HepG2 (cell line): ENCODE data around the gene TTC28. TPM values are rescaled to one million over a fixed set of nuclear protein-coding genes. Genes with fewer than 3 reads are reported as not detected.

Experiments
- ATAC-seq: fragments of 200-7000 bp; cut with Tn5 transposase; 3 replicates; pipeline ENCODE4 v1.9.1; 2020; ENCODE audit warnings: mild to moderate bottlenecking, moderate library complexity
- BruUV-seq: library from RNA; stranded (reverse); fragments of 400-500 nt; replicated peaks from 2 replicates; lab custom pipeline; 2021; lab: Mats Ljungman, UMichigan
- CTCF ChIA-PET: fragments of 300-600 bp; formaldehyde crosslinking; extraction: SDS; loops from one replicate; lab custom pipeline; 2021; ENCODE audit warnings: low total read pairs, inconsistent platforms, low intra/inter-chr PET ratio; lab: Yijun Ruan, JAX
- POLR2A ChIA-PET: fragments of 350-600 bp; sonication (Branson Sonifier 250); formaldehyde crosslinking; loops from one replicate; lab custom pipeline; 2020; ENCODE audit warnings: antibody characterized with exemption, inconsistent platforms; lab: Yijun Ruan, JAX
- DNase-seq: peaks from one replicate; pipeline ENCODE4 v3.0.0-alpha.2; 2015; ENCODE audit warnings: low spot score
- FAIRE-seq: peaks from 3 replicates; lab custom pipeline; 2011; peaks lifted over from hg19 to GRCh38; lab: Jason Lieb, UNC
- H2AFZ ChIP-seq: one replicate; pipeline ENCODE4 v1.6.1; 2011; ENCODE audit warnings: low read length, inconsistent platforms
- H3K27ac ChIP-seq: fragments of 300-600 bp; 3 replicates; pipeline ENCODE4 v1.8.0; 2011; ENCODE audit warnings: mixed run types, mild to moderate bottlenecking, mixed read lengths, low read length, inconsistent platforms; ENCODE audit not compliant: insufficient read depth; ENCODE audit errors: extremely low read length
- H3K27me3 ChIP-seq, 2 experiments: fragments of 200-600 bp in 1 of 2; 2 replicates in 1 of 2; 3 replicates in 1 of 2; pipeline versions ENCODE4 v1.6.0 to v1.8.0; 2011; ENCODE audit warnings: low read length in 2 of 2, mild to moderate bottlenecking in 2 of 2, moderate library complexity in 2 of 2, inconsistent platforms in 1 of 2; ENCODE audit not compliant: insufficient read depth in 2 of 2, control insufficient read depth in 1 of 2
- H3K36me3 ChIP-seq, 2 experiments: fragments of 200-600 bp in 1 of 2; replicated peaks in 1 of 2; 2 replicates in 1 of 2; 3 replicates in 1 of 2; pipeline versions ENCODE4 v1.5.1 to v1.8.0; 2011; ENCODE audit warnings: low read length in 2 of 2, inconsistent platforms in 1 of 2; ENCODE audit not compliant: insufficient read depth in 2 of 2, control insufficient read depth in 1 of 2
- H3K4me1 ChIP-seq: 2 replicates; pipeline ENCODE4 v1.5.1; 2012; ENCODE audit warnings: low read length, inconsistent platforms; ENCODE audit not compliant: insufficient read depth
- H3K4me2 ChIP-seq: 2 replicates; pipeline ENCODE4 v1.6.0; 2011; ENCODE audit warnings: low read depth, low read length, inconsistent platforms
- H3K4me3 ChIP-seq, 3 experiments: fragments of 200-600 bp in 1 of 3; sonication (generic), shearing (Covaris generic) in 1 of 3; replicated peaks in 1 of 3; 2 replicates each; pipeline ENCODE4 v1.5.1; 2011 to 2016; ENCODE audit warnings: low read length in 3 of 3, inconsistent platforms in 2 of 3, low read depth in 2 of 3, mild to moderate bottlenecking in 2 of 3, control low read depth in 1 of 3, mixed read lengths in 1 of 3; ENCODE audit not compliant: insufficient read depth in 1 of 3
- H3K79me2 ChIP-seq: one replicate; pipeline ENCODE4 v1.6.1; 2011; ENCODE audit warnings: low read length, inconsistent platforms; ENCODE audit not compliant: insufficient read depth
- H3K9ac ChIP-seq: 2 replicates; pipeline ENCODE4 v1.6.0; 2011; ENCODE audit warnings: mild to moderate bottlenecking, low read depth, low read length, inconsistent platforms; ENCODE audit not compliant: insufficient read depth
- H3K9me3 ChIP-seq: 2 replicates; pipeline ENCODE4 v1.5.1; 2012; ENCODE audit warnings: mild to moderate bottlenecking, low read length
- H4K20me1 ChIP-seq: 2 replicates; pipeline ENCODE4 v1.6.0; 2011; ENCODE audit warnings: inconsistent platforms, mild to moderate bottlenecking, low read length, moderate library complexity; ENCODE audit not compliant: insufficient read depth
- ATM ChIP-seq: fragments of 450-650 bp; IDR thresholded peaks from 2 replicates; pipeline ENCODE4 v1.7.1; 2017; ENCODE audit warnings: mild to moderate bottlenecking, borderline replicate concordance
- CCDC6 ChIP-seq: sonication (generic); formaldehyde crosslinking; IDR thresholded peaks from 2 replicates; pipeline ENCODE4 v1.8.1; 2022; ENCODE audit warnings: mild to moderate bottlenecking, missing genetic modification reagents, moderate library complexity
- PAF1 ChIP-seq: IDR thresholded peaks from 2 replicates; pipeline ENCODE4 v1.6.1; 2016; ENCODE audit warnings: missing genetic modification reagents, missing compliant biosample characterization
- RBM39 ChIP-seq: fragments of 200-400 bp; formaldehyde crosslinking; IDR thresholded peaks from one replicate; pipeline ENCODE4 v1.6.1; 2018; ENCODE audit warnings: antibody characterized with exemption, mild to moderate bottlenecking, low read depth, low read length; ENCODE audit not compliant: poor library complexity, severe bottlenecking
- WGBS: methylation state at CpG from one replicate; pipeline ENCODE4 v1.1.6; 2017; ENCODE audit warnings: low lambda C conversion rate; 5-methylcytosine and 5-hydroxymethylcytosine counted together
- in situ Hi-C: cut with HindIII; loops from 2 replicates; pipeline ENCODE4 v1.10.0; 2017; ENCODE audit warnings: low pct_unique_long_range_greater_than_20kb; ENCODE audit not compliant: extremely low pct_ligation_motif_present
- intact Hi-C: fragments of 100-400 bp; cut with micrococcal nuclease; formaldehyde crosslinking; loops from one replicate; pipeline ENCODE4 v1.10.0; 2022; ENCODE audit not compliant: unreplicated experiment
- polyA plus RNA-seq, 8 experiments: library from polyadenylated mRNA; depleted of rRNA in 3 of 8; stranded (reverse) in 7 of 8; unstranded in 1 of 8; fragments of >200 nt; fragmentation: Illumina TruSeq in 4 of 8; extraction: Trizol in 4 of 8; gene quantifications; 2 replicates each; pipeline versions ENCODE4 v1.2.1 to v1.2.3, GENCODE V29; 2011 to 2016; ENCODE audit warnings: low read depth in 4 of 8, missing spikeins in 1 of 8, mixed read lengths in 1 of 8; ENCODE audit not compliant: insufficient read depth in 1 of 8
- total RNA-seq, 5 experiments: library from RNA; depleted of rRNA; stranded (reverse); fragments of >200 nt; fragmentation: Illumina TruSeq; extraction: Trizol; gene quantifications; 2 replicates each; pipeline ENCODE4 v1.2.3, GENCODE V29; 2016; ENCODE audit warnings: low read depth in 1 of 5
- TF ChIP-seq, protein P1 (sequence below): sonication (generic); formaldehyde crosslinking; IDR thresholded peaks from 2 replicates; pipeline ENCODE4 v1.4.0; 2020; ENCODE audit warnings: missing genetic modification reagents

TTC28 gene
- total and polyA plus RNA-seq, 2 of the 13 experiments (the other 11 are each of a cell fraction or from before 2014, with no cell fraction given) = 4.2 to 13.1 TPM

DNA sequence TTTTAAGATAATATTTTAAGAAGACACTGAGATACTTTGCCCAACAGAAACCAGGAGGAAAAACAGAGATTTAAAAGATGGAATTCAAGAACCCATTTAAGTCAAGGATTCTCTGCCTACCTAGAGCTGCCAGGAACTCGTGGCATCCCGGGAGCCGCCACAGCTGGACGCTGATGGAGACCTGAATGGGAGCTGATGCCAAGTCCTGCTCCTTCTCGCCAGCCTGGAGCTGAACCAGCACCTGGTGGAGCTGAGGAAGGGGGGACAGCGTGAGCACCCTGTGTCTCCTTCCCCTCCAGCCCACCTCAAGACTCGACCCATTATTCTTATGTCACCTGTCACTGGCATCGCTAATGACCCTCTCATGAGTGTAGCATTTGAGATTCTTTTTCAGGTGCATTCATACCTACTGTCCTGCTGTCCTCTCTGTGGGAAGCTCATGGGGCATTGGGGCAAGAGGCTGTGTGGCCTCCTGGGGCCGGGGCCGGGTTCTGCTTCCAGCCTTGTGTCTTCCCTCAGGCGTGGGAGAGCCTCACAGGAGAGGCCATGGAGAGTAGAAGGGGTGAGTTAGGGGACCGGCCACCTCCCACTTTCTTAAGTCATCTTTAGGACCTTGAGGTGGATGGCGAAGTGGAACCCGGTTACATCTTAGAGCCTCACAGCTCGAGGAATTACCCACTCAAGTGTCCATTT lies 689.7 kb downstream of the TTC28 start (continued):
- TF ChIP-seq, protein P1, sequence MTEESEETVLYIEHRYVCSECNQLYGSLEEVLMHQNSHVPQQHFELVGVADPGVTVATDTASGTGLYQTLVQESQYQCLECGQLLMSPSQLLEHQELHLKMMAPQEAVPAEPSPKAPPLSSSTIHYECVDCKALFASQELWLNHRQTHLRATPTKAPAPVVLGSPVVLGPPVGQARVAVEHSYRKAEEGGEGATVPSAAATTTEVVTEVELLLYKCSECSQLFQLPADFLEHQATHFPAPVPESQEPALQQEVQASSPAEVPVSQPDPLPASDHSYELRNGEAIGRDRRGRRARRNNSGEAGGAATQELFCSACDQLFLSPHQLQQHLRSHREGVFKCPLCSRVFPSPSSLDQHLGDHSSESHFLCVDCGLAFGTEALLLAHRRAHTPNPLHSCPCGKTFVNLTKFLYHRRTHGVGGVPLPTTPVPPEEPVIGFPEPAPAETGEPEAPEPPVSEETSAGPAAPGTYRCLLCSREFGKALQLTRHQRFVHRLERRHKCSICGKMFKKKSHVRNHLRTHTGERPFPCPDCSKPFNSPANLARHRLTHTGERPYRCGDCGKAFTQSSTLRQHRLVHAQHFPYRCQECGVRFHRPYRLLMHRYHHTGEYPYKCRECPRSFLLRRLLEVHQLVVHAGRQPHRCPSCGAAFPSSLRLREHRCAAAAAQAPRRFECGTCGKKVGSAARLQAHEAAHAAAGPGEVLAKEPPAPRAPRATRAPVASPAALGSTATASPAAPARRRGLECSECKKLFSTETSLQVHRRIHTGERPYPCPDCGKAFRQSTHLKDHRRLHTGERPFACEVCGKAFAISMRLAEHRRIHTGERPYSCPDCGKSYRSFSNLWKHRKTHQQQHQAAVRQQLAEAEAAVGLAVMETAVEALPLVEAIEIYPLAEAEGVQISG (CRISPR knock-in tag) = no peak
- TF ChIP-seq PAF1 (CRISPR knock-in tag) = no peak
- no peak for TF ChIP-seq RBM39
- TF ChIP-seq CCDC6 (CRISPR knock-in tag) = no peak

DNA sequence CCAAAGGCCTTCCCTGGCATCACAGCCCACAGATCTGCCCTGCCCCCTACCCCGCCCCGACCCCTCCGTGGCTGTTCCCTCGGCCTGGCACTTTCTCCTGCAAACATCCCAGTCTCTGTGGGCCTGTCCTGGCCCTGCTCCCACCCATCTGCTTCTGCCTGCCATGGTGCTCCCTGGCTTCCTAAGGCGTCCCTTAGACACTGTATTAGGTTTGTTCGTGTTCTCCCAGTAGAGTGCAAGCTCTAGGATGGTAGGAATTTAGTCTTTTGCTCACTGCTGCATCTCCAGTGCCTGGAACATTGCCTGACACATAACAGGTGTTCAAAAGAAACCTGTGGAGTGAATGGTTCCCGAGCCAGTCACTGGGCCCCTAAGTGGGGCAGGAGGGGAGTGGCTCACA lies 690.9 kb downstream of the TTC28 start:
- Histone ChIP-seq H4K20me1 (no peaks in the 10 kb centered on the region), H3K79me2 (no peaks in the 10 kb centered on the region), H3K4me3 (no peak overlapping the region), H2AFZ (no peak overlapping the region), H3K4me2 (no peak overlapping the region), H3K9ac (no peak overlapping the region), H3K9me3 (no peaks in the 10 kb centered on the region), H3K36me3 (peaks cover 2 to 31% of the 10 kb centered on the region in 2 experiments; a peak in 4 of 5 replicates), H3K27ac (no peak overlapping the region), H3K4me1 (peaks cover 8% of the 10 kb centered on the region), H3K27me3 (no peaks in the 10 kb centered on the region)
- no peak for DNase-seq
- 99% methylated on average over 7 of the region's 7 CpGs for WGBS
- POLR2A ChIA-PET = no interaction called here
- CTCF ChIA-PET = no interaction called here
- ATAC-seq = no peak
- TF ChIP-seq ATM = no peak
- in situ Hi-C loops (no loop called here), intact Hi-C loops (no loop called here)
- BruUV-seq = TSS peak; percentile 24
- no peak for FAIRE-seq
